ENCODE measurements around the gene IFNA16. TPM values are rescaled to one million over a fixed set of nuclear protein-coding genes. Genes with fewer than 3 reads are reported as not detected.
"Not testable (repeated sequence)": the region's sequence is repeated elsewhere in the genome, so short reads cannot be mapped to it uniquely, and the experiment has no call there.

IFNA16 gene
- total and polyA plus RNA-seq, 2 donors (not counting 3 experiments of a cell fraction or from before 2014, with no cell fraction given) = not detected

GRCh38 chr9:21210311-21210710 is 6.8 kb downstream of the IFNA16 start:
- Histone ChIP-seq H2AFZ (ENCODE audit: low read depth, low read length) (no peak overlapping the region), H3K27ac (ENCODE audit: insufficient read depth, low read depth, low read length) (no peak overlapping the region), H4K20me1 (replicated peaks; ENCODE audit: control insufficient read depth, extremely low read depth, insufficient read depth, low read length) (no peaks in the 10 kb centered on the region), H3K4me2 (ENCODE audit: insufficient read depth, low read length) (no peak overlapping the region), H3K9ac (replicated peaks; ENCODE audit: extremely low read depth, insufficient read depth, low read length) (no peak overlapping the region), H3K9me3 (replicated peaks; ENCODE audit: control insufficient read depth, insufficient read depth, low read length) (no peaks in the 10 kb centered on the region), H3K9me1 (replicated peaks; ENCODE audit: control insufficient read depth, extremely low read depth, insufficient read depth, low read length) (no peaks in the 10 kb centered on the region), H3K4me1 (ENCODE audit: control insufficient read depth, extremely low read depth, insufficient read depth, low read length) (no peaks in the 10 kb centered on the region), H3K4me3 (replicated peaks in 1 of 3; ENCODE audit: insufficient read depth in 1 of 3, low read depth in 1 of 3, low read length in 3 of 3) (no peak overlapping the region), H3K79me2 (ENCODE audit: control insufficient read depth, insufficient read depth, low read length) (no peaks in the 10 kb centered on the region), H3K27me3 (ENCODE audit: control insufficient read depth in 2 of 2, insufficient read depth in 2 of 2, low read length in 2 of 2) (peaks cover 0 to 8% of the 10 kb centered on the region in 2 experiments), H3K36me3 (ENCODE audit: control insufficient read depth in 2 of 2, extremely low read depth in 1 of 2, insufficient read depth in 2 of 2, low read length in 2 of 2) (no peaks in the 10 kb centered on the region)
- intact Hi-C loops (cut with micrococcal nuclease) (no loop called here), dilution Hi-C loops (cut with MboI; ENCODE audit: extremely low pct_ligation_motif_present, low sequenced_read_pairs) (no loop called here)
- DNase-seq (ENCODE audit: low read depth, low spot score) = no peak
- no peak for FAIRE-seq
- BruUV-seq (replicated peaks) = no TSS peak
- ChIA-PET POLR2A (no interaction called here), CTCF (no interaction called here)
- TF ChIP-seq JUN (IDR thresholded peaks at IDR 0.05; ENCODE audit: borderline replicate concordance, insufficient read depth, insufficient read length, low read depth) (no peak), POLR2AphosphoS5 (IDR thresholded peaks at IDR 0.05; ENCODE audit: insufficient read depth, low read depth, low read length) (no peak), EZH2 (IDR thresholded peaks at IDR 0.05; ENCODE audit: borderline replicate concordance, low read depth, low read length, severe bottlenecking) (no peak), FOS (IDR thresholded peaks at IDR 0.05; ENCODE audit: borderline replicate concordance, insufficient read depth, low read length) (no peak), GATA2 (IDR thresholded peaks at IDR 0.05; ENCODE audit: insufficient read depth, insufficient read length, low read depth, low read length) (no peak), MYC (IDR thresholded peaks at IDR 0.05; ENCODE audit: low read depth, low read length) (no peak), POLR2A (IDR thresholded peaks at IDR 0.05; ENCODE audit: low read depth, low read length) (no peak)
- TF ChIP-seq, protein P1, sequence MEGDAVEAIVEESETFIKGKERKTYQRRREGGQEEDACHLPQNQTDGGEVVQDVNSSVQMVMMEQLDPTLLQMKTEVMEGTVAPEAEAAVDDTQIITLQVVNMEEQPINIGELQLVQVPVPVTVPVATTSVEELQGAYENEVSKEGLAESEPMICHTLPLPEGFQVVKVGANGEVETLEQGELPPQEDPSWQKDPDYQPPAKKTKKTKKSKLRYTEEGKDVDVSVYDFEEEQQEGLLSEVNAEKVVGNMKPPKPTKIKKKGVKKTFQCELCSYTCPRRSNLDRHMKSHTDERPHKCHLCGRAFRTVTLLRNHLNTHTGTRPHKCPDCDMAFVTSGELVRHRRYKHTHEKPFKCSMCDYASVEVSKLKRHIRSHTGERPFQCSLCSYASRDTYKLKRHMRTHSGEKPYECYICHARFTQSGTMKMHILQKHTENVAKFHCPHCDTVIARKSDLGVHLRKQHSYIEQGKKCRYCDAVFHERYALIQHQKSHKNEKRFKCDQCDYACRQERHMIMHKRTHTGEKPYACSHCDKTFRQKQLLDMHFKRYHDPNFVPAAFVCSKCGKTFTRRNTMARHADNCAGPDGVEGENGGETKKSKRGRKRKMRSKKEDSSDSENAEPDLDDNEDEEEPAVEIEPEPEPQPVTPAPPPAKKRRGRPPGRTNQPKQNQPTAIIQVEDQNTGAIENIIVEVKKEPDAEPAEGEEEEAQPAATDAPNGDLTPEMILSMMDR (IDR thresholded peaks at IDR 0.05; ENCODE audit: extremely low read depth in 1 of 2, insufficient read depth in 1 of 2, low read depth in 1 of 2, low read length in 2 of 2) = no peak
- TF ChIP-seq, protein P2, sequence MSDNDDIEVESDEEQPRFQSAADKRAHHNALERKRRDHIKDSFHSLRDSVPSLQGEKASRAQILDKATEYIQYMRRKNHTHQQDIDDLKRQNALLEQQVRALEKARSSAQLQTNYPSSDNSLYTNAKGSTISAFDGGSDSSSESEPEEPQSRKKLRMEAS (IDR thresholded peaks at IDR 0.05; ENCODE audit: insufficient read depth, insufficient read length) = no peak

DNA sequence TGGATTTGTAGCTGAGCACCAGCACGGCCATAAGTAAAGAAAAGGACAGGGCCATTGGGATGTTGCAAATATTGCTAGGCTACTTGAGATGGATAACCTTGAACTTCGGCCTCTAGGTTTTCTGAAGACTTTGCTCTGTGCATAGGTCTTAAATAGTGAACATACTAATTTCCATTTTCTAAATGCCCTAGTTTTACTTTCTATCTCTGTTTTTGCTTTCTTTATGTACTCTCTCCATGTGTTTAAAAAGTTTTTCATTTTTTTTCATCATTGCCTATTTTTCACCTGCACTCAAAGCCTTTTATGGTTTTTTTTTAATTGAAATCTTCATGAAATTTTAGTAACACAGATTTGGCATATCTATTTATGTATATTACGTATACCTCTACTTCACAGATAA is 10.1 kb downstream of the IFNA16 start, which contains the start of gene IFNA10:
Gene IFNA10 (minus strand): TSS at position 101 of the 400 bp plus-strand sequence. CDS start 46 bp downstream, at position 55.
- H4K20me1 ChIP-seq (replicated peaks; ENCODE audit: control insufficient read depth, extremely low read depth, insufficient read depth, low read length); DNase-seq (ENCODE audit: low read depth, low spot score); H2AFZ ChIP-seq (ENCODE audit: low read depth, low read length); H3K4me1 ChIP-seq (ENCODE audit: control insufficient read depth, extremely low read depth, insufficient read depth, low read length); POLR2A ChIA-PET; CTCF ChIA-PET; intact Hi-C loops (cut with micrococcal nuclease); H3K27me3 ChIP-seq (ENCODE audit: control insufficient read depth in 2 of 2, insufficient read depth in 2 of 2, low read length in 2 of 2); H3K27ac ChIP-seq (ENCODE audit: insufficient read depth, low read depth, low read length); H3K79me2 ChIP-seq (ENCODE audit: control insufficient read depth, insufficient read depth, low read length); H3K9me1 ChIP-seq (replicated peaks; ENCODE audit: control insufficient read depth, extremely low read depth, insufficient read depth, low read length); H3K36me3 ChIP-seq (ENCODE audit: control insufficient read depth in 2 of 2, extremely low read depth in 1 of 2, insufficient read depth in 2 of 2, low read length in 2 of 2); BruUV-seq (replicated peaks); dilution Hi-C loops (cut with MboI; ENCODE audit: extremely low pct_ligation_motif_present, low sequenced_read_pairs); FAIRE-seq; H3K4me2 ChIP-seq (ENCODE audit: insufficient read depth, low read length); H3K4me3 ChIP-seq (replicated peaks in 1 of 3; ENCODE audit: insufficient read depth in 1 of 3, low read depth in 1 of 3, low read length in 3 of 3); H3K9me3 ChIP-seq (replicated peaks; ENCODE audit: control insufficient read depth, insufficient read depth, low read length); H3K9ac ChIP-seq (replicated peaks; ENCODE audit: extremely low read depth, insufficient read depth, low read length): not testable (repeated sequence)

Data from endothelial cell of umbilical vein (primary cell).